ENCODE measurements around the gene GLDN.
"Not testable (repeated sequence)": the region's sequence is repeated elsewhere in the genome, so short reads cannot be mapped to it uniquely, and the experiment has no call there.

Gene GLDN

DNA sequence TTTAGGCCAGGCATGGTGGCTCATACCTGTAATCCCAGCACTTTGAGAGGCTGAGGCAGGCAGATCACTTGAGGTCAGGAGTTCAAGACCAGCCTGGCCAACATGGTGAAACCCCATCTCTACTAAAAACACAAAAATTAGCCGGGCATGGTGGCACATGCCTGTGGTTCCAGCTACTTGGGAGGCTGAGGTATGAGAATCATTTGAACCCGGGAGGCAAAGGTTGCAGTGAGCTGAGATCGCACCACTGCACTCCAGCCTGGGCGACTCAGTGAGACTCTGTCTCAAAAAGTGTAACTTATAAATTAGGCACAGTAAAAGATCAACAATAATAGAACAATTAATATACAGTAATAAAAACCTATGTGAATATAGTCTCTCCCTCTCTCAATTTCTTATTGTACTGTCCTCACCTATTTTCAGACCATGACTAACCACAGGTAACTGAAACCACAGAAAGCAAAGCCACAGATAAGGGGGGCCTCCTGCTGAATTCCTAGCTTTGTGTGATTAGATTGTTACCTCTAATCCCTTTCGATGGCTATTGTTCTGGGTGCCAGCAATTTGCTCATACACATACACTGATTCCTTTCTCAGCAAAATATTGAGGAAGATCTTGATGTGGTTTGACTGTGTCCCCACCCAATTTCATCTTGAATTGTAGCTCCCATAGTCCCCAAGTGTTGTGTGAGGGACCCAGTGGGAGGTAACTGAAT is 104.7 kb downstream of the GLDN start:
- not testable (repeated sequence) for DNase-seq (ENCODE audit: low spot score)

GRCh38 chr15:51447855-51448621 is 106.6 kb downstream of the GLDN start:
- no peak for DNase-seq (ENCODE audit: low spot score)

- no peak for DNase-seq (ENCODE audit: low spot score)
Measured at GRCh38 chr15:51448622-51449399, 107.4 kb downstream of the GLDN start.

DNA sequence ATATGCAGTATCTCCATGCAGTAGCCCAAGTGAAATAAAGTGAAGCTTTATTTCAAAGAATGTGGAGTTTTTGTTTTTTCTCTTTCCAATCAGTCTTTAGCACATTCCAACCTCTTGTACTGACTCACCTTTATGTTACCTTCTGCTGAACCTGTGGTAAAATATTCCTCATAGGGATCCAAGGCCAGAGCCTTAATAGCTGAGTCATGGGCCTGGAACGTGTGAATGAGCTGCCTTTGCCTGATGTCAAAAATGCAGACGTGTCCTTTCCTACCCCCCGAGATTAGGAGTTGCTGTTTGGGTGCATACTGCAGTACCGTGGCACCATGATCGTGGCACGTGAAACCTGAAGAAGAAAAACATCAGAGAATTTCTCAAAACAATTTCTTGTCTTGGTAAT is 108.5 kb downstream of the GLDN start:
- DNase-seq (ENCODE audit: low spot score): no peak
